Suprapubic skin (tissue), 4 donors: ENCODE measurements around the gene CADM2.
"Not testable (repeated sequence)": the region's sequence is repeated elsewhere in the genome, so short reads cannot be mapped to it uniquely, and the experiment has no call there.

Experiments used
- CTCF ChIP-seq, 2 donors: fragments of 200-600 bp in 1 of 2; fragments of 450-650 bp in 1 of 2; sonication (generic) in 1 of 2; IDR thresholded peaks; one replicate each; pipeline ENCODE4 v1.5.1; 2016 to 2019; ENCODE audit warnings: antibody characterized with exemption in 2 of 2, mild to moderate bottlenecking in 1 of 2, moderate library complexity in 1 of 2
- POLR2A ChIP-seq, 2 donors: fragments of 450-650 bp; IDR thresholded peaks; one replicate each; pipeline ENCODE4 v1.6.1; 2017; ENCODE audit warnings: antibody characterized with exemption in 2 of 2, mild to moderate bottlenecking in 2 of 2, moderate library complexity in 2 of 2
- POLR2AphosphoS5 ChIP-seq, 3 donors: sonication (generic); formaldehyde crosslinking; IDR thresholded peaks; one replicate each; pipeline ENCODE4 v1.6.1; 2017; ENCODE audit warnings: antibody characterized with exemption in 3 of 3

DNA sequence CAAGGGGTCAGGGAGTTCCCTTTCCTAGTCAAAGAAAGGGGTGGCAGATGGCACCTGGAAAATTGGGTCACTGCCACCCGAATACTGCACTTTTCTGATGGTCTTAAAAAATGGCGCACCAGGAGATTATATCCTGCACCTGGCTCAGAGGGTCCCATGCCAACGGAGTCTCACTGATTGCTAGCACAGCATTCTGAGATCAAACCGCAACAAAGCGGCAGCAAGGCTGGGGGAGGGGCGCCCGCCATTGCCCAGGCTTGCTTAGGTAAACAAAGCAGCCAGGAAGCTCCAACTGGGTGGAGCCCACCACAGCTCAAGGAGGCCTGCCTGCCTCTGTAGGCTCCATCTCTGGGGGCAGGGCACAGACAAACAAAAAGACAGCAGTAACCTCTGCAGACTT, 194.5 kb downstream of the CADM2 start:
- not testable (repeated sequence) for TF ChIP-seq POLR2A, POLR2AphosphoS5, CTCF (IDR thresholded peaks at IDR 0.05)
